ENCODE data around the gene BLNK.

Gene BLNK

GRCh38 chr10:96264938-96265337 is 6.4 kb downstream of the BLNK start (continued):
- TF ChIP-seq ZNF391 (tag by site-specific recombination; IDR thresholded peaks at IDR 0.05; ENCODE audit: borderline replicate concordance, low read depth) (no peak), ZNF37A (tag by site-specific recombination; IDR thresholded peaks at IDR 0.05) (no peak), ZNF214 (tag by site-specific recombination; IDR thresholded peaks at IDR 0.05; ENCODE audit: borderline replicate concordance) (no peak; the same call in 1 of the 2 replicates), ZNF785 (tag by site-specific recombination; IDR thresholded peaks at IDR 0.05) (no peak), REPIN1 (tag by site-specific recombination; IDR thresholded peaks at IDR 0.05; ENCODE audit: low read depth) (no peak), SP3 (tag by site-specific recombination; IDR thresholded peaks at IDR 0.05) (no peak), ZBTB17 (tag by site-specific recombination; IDR thresholded peaks at IDR 0.05) (no peak), GFI1B (tag by site-specific recombination; IDR thresholded peaks at IDR 0.05) (0 out of 2 replicates have a peak, but pooled peaks have one; percentile 28), ZBTB10 (tag by site-specific recombination; IDR thresholded peaks at IDR 0.05) (no peak), ZNF24 (tag by site-specific recombination; IDR thresholded peaks at IDR 0.05) (no peak), ZNF623 (tag by site-specific recombination; IDR thresholded peaks at IDR 0.05) (peak; percentile 75), MEIS1 (CRISPR knock-in tag; IDR thresholded peaks at IDR 0.05; ENCODE audit: borderline replicate concordance) (no peak), ZNF692 (tag by site-specific recombination; IDR thresholded peaks at IDR 0.05) (no peak), ZNF704 (tag by site-specific recombination; IDR thresholded peaks at IDR 0.05) (no peak), ZNF23 (tag by site-specific recombination; IDR thresholded peaks at IDR 0.05; ENCODE audit: borderline replicate concordance) (no peak), ZNF555 (tag by site-specific recombination; conservative IDR thresholded peaks at IDR 0.05) (peak; percentile 90), ZNF473 (tag by site-specific recombination; IDR thresholded peaks at IDR 0.05) (no peak), ZSCAN4 (tag by site-specific recombination; IDR thresholded peaks at IDR 0.05) (no peak), ZNF658 (tag by site-specific recombination; IDR thresholded peaks at IDR 0.05) (no peak), ZBTB6 (tag by site-specific recombination; IDR thresholded peaks at IDR 0.05) (no peak), ZNF121 (tag by site-specific recombination; IDR thresholded peaks at IDR 0.05) (0 out of 2 replicates have a peak, but pooled peaks have one; percentile 10), YY2 (tag by site-specific recombination; IDR thresholded peaks at IDR 0.05) (no peak), ZBTB49 (tag by site-specific recombination; IDR thresholded peaks at IDR 0.05; ENCODE audit: low read depth) (no peak), ZNF239 (tag by site-specific recombination; IDR thresholded peaks at IDR 0.05) (no peak), ZNF423 (tag by site-specific recombination; IDR thresholded peaks at IDR 0.05) (no peak), ZNF792 (tag by site-specific recombination; IDR thresholded peaks at IDR 0.05) (no peak), ZNF777 (tag by site-specific recombination; IDR thresholded peaks at IDR 0.05; ENCODE audit: borderline replicate concordance) (no peak), ZNF280D (tag by site-specific recombination; IDR thresholded peaks at IDR 0.05) (no peak)

Measured in HEK293 (cell line).